ENCODE data around the gene MT3. TPM values are rescaled to one million over a fixed set of nuclear protein-coding genes. Genes with fewer than 3 reads are reported as not detected.

MT3 gene
- polyA plus RNA-seq, 1 experiment = not detected

DNA sequence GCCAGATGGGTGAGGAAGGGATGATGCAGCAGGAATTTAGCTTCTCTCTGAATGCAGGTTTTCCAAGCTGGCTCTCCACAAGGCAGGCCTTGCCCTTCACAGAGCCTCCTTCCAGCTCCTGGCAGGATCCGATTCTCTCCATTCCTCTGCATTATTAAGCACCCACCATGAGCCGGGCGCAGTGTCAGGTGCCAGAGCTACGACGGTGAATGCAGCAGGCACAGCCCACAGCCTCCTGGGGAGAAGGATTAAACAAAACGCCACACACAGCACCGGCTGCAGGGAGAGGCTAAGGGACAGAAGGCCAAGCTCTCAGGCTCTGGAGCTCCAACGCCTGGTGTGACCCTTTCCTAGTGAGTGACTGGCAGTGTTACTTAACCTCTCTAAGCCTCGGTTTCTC lies 12.0 kb downstream of the MT3 start:
- POLR2A ChIA-PET = interaction anchor here (1.4 kb wide), 1 partner anchor 82 kb away, joined by 4 read pairs; the partner anchor contains the start of gene BBS2
- no peak for DNase-seq (ENCODE audit: low read depth, low spot score)
- TF ChIP-seq, protein P1, sequence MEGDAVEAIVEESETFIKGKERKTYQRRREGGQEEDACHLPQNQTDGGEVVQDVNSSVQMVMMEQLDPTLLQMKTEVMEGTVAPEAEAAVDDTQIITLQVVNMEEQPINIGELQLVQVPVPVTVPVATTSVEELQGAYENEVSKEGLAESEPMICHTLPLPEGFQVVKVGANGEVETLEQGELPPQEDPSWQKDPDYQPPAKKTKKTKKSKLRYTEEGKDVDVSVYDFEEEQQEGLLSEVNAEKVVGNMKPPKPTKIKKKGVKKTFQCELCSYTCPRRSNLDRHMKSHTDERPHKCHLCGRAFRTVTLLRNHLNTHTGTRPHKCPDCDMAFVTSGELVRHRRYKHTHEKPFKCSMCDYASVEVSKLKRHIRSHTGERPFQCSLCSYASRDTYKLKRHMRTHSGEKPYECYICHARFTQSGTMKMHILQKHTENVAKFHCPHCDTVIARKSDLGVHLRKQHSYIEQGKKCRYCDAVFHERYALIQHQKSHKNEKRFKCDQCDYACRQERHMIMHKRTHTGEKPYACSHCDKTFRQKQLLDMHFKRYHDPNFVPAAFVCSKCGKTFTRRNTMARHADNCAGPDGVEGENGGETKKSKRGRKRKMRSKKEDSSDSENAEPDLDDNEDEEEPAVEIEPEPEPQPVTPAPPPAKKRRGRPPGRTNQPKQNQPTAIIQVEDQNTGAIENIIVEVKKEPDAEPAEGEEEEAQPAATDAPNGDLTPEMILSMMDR (IDR thresholded peaks at IDR 0.05; ENCODE audit: low read depth, low read length) = no peak
- Histone ChIP-seq H3K27me3 (ENCODE audit: control insufficient read depth, insufficient read depth, low read length) (no peaks in the 10 kb centered on the region), H3K27ac (ENCODE audit: low read depth, low read length) (no peak overlapping the region), H3K4me3 (ENCODE audit: low read depth, low read length) (no peak overlapping the region), H3K9me3 (ENCODE audit: control insufficient read depth, insufficient read depth, low read length) (no peaks in the 10 kb centered on the region)
- CTCF ChIA-PET = interaction anchor here (0.9 to 2.4 kb wide), 9 partner anchors 8 to 123 kb away, joined by 3 to 35 read pairs (median 7); partner anchors contain the start of gene BBS2

DNA sequence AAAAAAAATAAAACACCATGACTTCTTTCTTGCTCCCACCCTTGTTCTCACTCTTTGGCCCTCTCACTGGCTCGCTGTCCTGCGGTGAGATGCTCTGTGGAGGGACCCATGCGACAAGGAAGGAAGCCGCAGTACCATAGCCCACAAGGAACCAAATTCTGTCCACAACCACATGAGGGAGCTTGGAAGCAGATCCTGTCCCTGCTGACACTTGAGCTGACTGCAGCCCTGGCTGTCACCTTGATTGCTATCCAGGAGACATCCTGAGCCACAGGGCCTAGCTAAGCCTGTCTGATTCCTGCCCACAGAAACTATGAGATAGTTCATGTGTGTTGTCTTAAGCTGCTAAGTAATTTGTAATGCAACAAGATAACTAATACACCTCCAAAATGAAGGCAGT lies 14.3 kb downstream of the MT3 start:
- no peaks in the 10 kb centered on the region for H3K27me3 ChIP-seq (ENCODE audit: control insufficient read depth, insufficient read depth, low read length)
- DNase-seq (ENCODE audit: low read depth, low spot score) = no peak
- ChIA-PET POLR2A (interaction anchor here (1.1 kb wide), 1 partner anchor 22 kb away, joined by 6 read pairs; the partner anchor contains the start of gene MT1E), CTCF (interaction anchor here (4.0 kb wide), 1 partner anchor 99 kb away, joined by 37 read pairs; no protein-coding TSS in a partner anchor)
- TF ChIP-seq, protein P1 (IDR thresholded peaks at IDR 0.05; ENCODE audit: low read depth, low read length) = peak; percentile 42
- peak overlapping the region; percentile 11 for H3K27ac ChIP-seq (ENCODE audit: low read depth, low read length)
- H3K9me3 ChIP-seq (ENCODE audit: control insufficient read depth, insufficient read depth, low read length) = no peaks in the 10 kb centered on the region; the same call in 1 of the 2 replicates
- H3K4me3 ChIP-seq (ENCODE audit: low read depth, low read length) = no peak overlapping the region

DNA sequence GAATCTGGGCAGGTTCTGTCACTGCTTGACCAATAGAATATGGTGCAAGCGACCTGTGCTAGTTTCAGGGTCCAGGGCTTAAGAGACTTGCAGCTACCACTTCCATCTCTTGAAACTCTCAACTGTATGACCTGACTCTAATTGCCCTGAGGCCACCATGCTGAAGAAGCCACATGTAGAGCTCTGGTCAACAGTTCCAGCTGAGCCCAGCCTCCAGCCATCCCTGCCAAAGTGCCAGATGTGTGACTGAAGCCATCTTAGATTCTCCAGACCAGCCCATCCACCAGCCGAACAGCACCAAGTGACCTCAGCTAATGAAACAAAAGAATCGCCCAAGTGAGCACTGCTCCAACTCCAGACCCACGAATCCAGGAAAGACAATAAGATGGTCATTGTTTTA lies 15.6 kb downstream of the MT3 start:
- H3K27me3 ChIP-seq (ENCODE audit: control insufficient read depth, insufficient read depth, low read length) = no peaks in the 10 kb centered on the region
- DNase-seq (ENCODE audit: low read depth, low spot score) = no peak
- H3K9me3 ChIP-seq (ENCODE audit: control insufficient read depth, insufficient read depth, low read length) = no peaks in the 10 kb centered on the region; the same call in 1 of the 2 replicates
- ChIA-PET POLR2A (interaction anchor here (8.7 kb wide), 1 partner anchor 20 kb away, joined by 201 read pairs; the partner anchor contains the start of gene MT1E), CTCF (interaction anchor here (0.8 to 4.0 kb wide), 4 partner anchors 28 to 287 kb away, joined by 3 to 37 read pairs (median 4); no protein-coding TSS in a partner anchor)
- TF ChIP-seq, protein P1 (IDR thresholded peaks at IDR 0.05; ENCODE audit: low read depth, low read length) = no peak
- no peak overlapping the region for H3K4me3 ChIP-seq (ENCODE audit: low read depth, low read length)
- no peak overlapping the region for H3K27ac ChIP-seq (ENCODE audit: low read depth, low read length)

DNA sequence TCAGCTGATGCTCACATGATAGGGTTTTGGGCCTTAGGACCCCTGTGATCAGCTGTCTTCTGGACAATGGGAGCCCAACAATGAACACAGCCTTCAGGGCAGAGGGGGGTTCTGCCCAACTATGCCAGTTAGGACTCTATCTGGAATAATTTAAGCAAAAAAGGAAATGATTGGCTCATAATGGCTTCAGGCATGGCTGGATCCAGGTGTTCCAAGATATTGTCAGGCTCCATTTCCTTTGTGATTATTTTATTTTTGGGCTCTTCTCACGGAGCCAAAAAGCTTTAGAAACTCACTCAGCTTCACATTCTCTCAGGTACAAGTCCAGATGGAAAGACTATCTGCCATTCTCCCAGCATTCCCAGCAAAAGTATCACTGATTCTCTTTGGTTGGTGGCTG lies 16.1 kb downstream of the MT3 start:
- H3K27me3 ChIP-seq (ENCODE audit: control insufficient read depth, insufficient read depth, low read length) = no peaks in the 10 kb centered on the region
- CTCF ChIA-PET = interaction anchor here (0.8 to 4.0 kb wide), 4 partner anchors 29 to 287 kb away, joined by 3 to 37 read pairs (median 4); no protein-coding TSS in a partner anchor
- no peaks in the 10 kb centered on the region; the same call in 1 of the 2 replicates for H3K9me3 ChIP-seq (ENCODE audit: control insufficient read depth, insufficient read depth, low read length)
- TF ChIP-seq, protein P1 (IDR thresholded peaks at IDR 0.05; ENCODE audit: low read depth, low read length) = no peak
- H3K4me3 ChIP-seq (ENCODE audit: low read depth, low read length) = no peak overlapping the region
- H3K27ac ChIP-seq (ENCODE audit: low read depth, low read length) = peak overlapping the region; percentile 99
- DNase-seq (ENCODE audit: low read depth, low spot score) = no peak
- POLR2A ChIA-PET = interaction anchor here (2.3 to 8.7 kb wide), 2 partner anchors 20 to 154 kb away, joined by 5 to 201 read pairs; partner anchors contain the start of genes MT1E, NUDT21 and OGFOD1

DNA sequence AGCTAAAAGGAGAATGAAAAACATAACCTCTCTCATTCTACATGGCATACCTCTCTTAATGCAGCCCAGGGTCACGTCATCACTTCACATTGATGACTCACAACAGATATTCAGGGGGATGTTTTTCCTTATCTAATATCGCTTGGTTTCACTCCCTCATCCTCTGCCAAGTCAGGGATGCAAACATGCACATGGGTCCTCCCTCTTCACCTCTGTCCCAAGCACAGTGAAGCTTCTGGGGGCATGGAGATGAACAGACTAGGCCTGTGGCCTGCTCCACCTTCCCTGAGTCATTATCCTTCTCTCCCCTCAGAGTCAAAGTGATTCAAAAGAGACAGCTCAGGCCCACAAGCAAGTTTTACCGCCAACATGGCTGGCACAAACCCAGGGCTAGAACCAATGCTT lies 16.7 kb downstream of the MT3 start:
- ChIA-PET POLR2A (interaction anchor here (1.1 to 8.7 kb wide), 3 partner anchors 19 to 155 kb away, joined by 4 to 201 read pairs (median 5); partner anchors contain the start of genes MT1E, NUDT21 and OGFOD1), CTCF (interaction anchor here (0.8 to 4.0 kb wide), 2 partner anchors 29 to 96 kb away, joined by 4 to 37 read pairs; no protein-coding TSS in a partner anchor)
- H3K4me3 ChIP-seq (ENCODE audit: low read depth, low read length) = no peak overlapping the region
- TF ChIP-seq, protein P1 (IDR thresholded peaks at IDR 0.05; ENCODE audit: low read depth, low read length) = no peak
- no peaks in the 10 kb centered on the region for H3K27me3 ChIP-seq (ENCODE audit: control insufficient read depth, insufficient read depth, low read length)
- no peaks in the 10 kb centered on the region; the same call in 1 of the 2 replicates for H3K9me3 ChIP-seq (ENCODE audit: control insufficient read depth, insufficient read depth, low read length)
- peak overlapping the region; percentile 99 for H3K27ac ChIP-seq (ENCODE audit: low read depth, low read length)
- DNase-seq (ENCODE audit: low read depth, low spot score) = no peak

All from AG04450 (cell line).